PC-3 (cell line): ENCODE measurements around the gene ELK4. TPM values are rescaled to one million over a fixed set of nuclear protein-coding genes. Genes with fewer than 3 reads are reported as not detected.

Source experiments
- ATAC-seq: fragments of 200-7000 bp; cut with Tn5 transposase; 2 replicates; pipeline ENCODE4 v1.9.1; 2020; ENCODE audit warnings: mild to moderate bottlenecking, moderate library complexity
- BruUV-seq: library from RNA; stranded (reverse); fragments of 400-500 nt; replicated peaks from 2 replicates; lab custom pipeline; 2021; lab: Mats Ljungman, UMichigan
- CTCF ChIA-PET: fragments of 300-600 bp; sonication (Branson Sonifier 250); formaldehyde crosslinking; loops from one replicate; lab custom pipeline; 2022; ENCODE audit warnings: antibody characterized with exemption; lab: Charles Lee
- POLR2A ChIA-PET: fragments of 300-600 bp; sonication (Branson Sonifier 250); formaldehyde crosslinking; loops from one replicate; lab custom pipeline; 2022; ENCODE audit warnings: antibody characterized with exemption; ENCODE audit not compliant: unreplicated experiment; lab: Charles Lee
- DNase-seq: peaks from one replicate; pipeline ENCODE4 v3.0.0-alpha.2; 2015
- H2AFZ ChIP-seq: fragments of 300-600 bp; sonication (generic); 2 replicates; pipeline ENCODE4 v1.6.0; 2016; ENCODE audit warnings: antibody characterized with exemption, low read length
- H3F3A ChIP-seq: fragments of 300-600 bp; sonication (generic); one replicate; pipeline ENCODE4 v1.6.0; 2017; ENCODE audit warnings: antibody characterized with exemption, low read length, control low read depth, mild to moderate bottlenecking; ENCODE audit not compliant: unreplicated experiment
- H3K27ac ChIP-seq: fragments of 300-600 bp; sonication (generic); 2 replicates; pipeline ENCODE4 v1.5.1; 2016; ENCODE audit warnings: mild to moderate bottlenecking, low read length
- H3K27me3 ChIP-seq: fragments of 300-600 bp; sonication (generic); 2 replicates; pipeline ENCODE4 v1.6.1; 2016; ENCODE audit warnings: low read length, mixed read lengths
- H3K36me3 ChIP-seq: fragments of 300-600 bp; sonication (generic); 2 replicates; pipeline ENCODE4 v1.6.1; 2016; ENCODE audit warnings: low read depth, mixed run types, low read length, mixed read lengths
- H3K4me1 ChIP-seq: fragments of 300-600 bp; sonication (generic); 2 replicates; pipeline ENCODE4 v1.5.1; 2016; ENCODE audit warnings: low read length; ENCODE audit not compliant: insufficient read depth
- H3K4me2 ChIP-seq: fragments of 300-600 bp; sonication (generic); 2 replicates; pipeline ENCODE4 v1.6.0; 2016; ENCODE audit warnings: low read length
- H3K4me3 ChIP-seq: fragments of 300-600 bp; sonication (generic); 2 replicates; pipeline ENCODE4 v1.5.1; 2016; ENCODE audit warnings: mild to moderate bottlenecking, low read length, mixed read lengths
- H3K79me2 ChIP-seq: fragments of 300-600 bp; sonication (generic); 2 replicates; pipeline ENCODE4 v1.6.1; 2017; ENCODE audit warnings: low read length, mixed read lengths
- H3K9ac ChIP-seq: fragments of 300-600 bp; sonication (generic); 2 replicates; pipeline ENCODE4 v1.6.0; 2016; ENCODE audit warnings: mild to moderate bottlenecking, low read length
- H3K9me2 ChIP-seq: fragments of 300-600 bp; sonication (generic); replicated peaks from 2 replicates; pipeline ENCODE4 v1.6.1; 2016; ENCODE audit warnings: mixed run types, low read length, mixed read lengths
- H3K9me3 ChIP-seq: fragments of 300-600 bp; sonication (generic); 2 replicates; pipeline ENCODE4 v1.6.1; 2016; ENCODE audit warnings: low read length, mixed read lengths
- H4K20me1 ChIP-seq: fragments of 300-600 bp; sonication (generic); 2 replicates; pipeline ENCODE4 v1.6.1; 2016; ENCODE audit warnings: low read length, mixed read lengths
- CTCF ChIP-seq: fragments of 300-600 bp; sonication (generic); conservative IDR thresholded peaks from 2 replicates; pipeline ENCODE4 v1.5.1; 2017; ENCODE audit warnings: antibody characterized with exemption, low read depth, mild to moderate bottlenecking, low read length
- EZH2 ChIP-seq: fragments of 300-600 bp; sonication (generic); IDR thresholded peaks from one replicate; pipeline ENCODE4 v1.6.1; 2017; ENCODE audit warnings: antibody characterized with exemption, mild to moderate bottlenecking, low read length; ENCODE audit not compliant: unreplicated experiment
- EZH2phosphoT487 ChIP-seq: fragments of 300-600 bp; sonication (generic); IDR thresholded peaks from 2 replicates; pipeline ENCODE4 v1.6.1; 2018; ENCODE audit warnings: mild to moderate bottlenecking, antibody characterized with exemption, low read length, borderline replicate concordance
- intact Hi-C: fragments of 100-400 bp; cut with micrococcal nuclease; formaldehyde crosslinking; loops from 2 replicates; pipeline ENCODE4 v1.9.0; 2023
- total RNA-seq: library from RNA; depleted of rRNA; stranded (reverse); fragments of >200 nt; gene quantifications from 2 replicates; pipeline ENCODE4 v1.2.3, GENCODE V29; 2014

The ELK4 gene
- total RNA-seq, 1 experiment from 2014 or later = 16.3 TPM

- Histone ChIP-seq H3K9me3 (no peaks in the 10 kb centered on the region), H4K20me1 (no peaks in the 10 kb centered on the region), H3K4me3 (no peak overlapping the region; the same call in 1 of the 2 replicates), H3K9me2 (no peaks in the 10 kb centered on the region), H3K36me3 (no peaks in the 10 kb centered on the region), H3K79me2 (no peaks in the 10 kb centered on the region), H3K9ac (no peak overlapping the region), H3K4me2 (peak overlapping the region; percentile 50), H3F3A (no peaks in the 10 kb centered on the region), H3K4me1 (peaks cover 5% of the 10 kb centered on the region; the same call in 1 of the 2 replicates), H3K27ac (no peak overlapping the region), H3K27me3 (peaks cover 10% of the 10 kb centered on the region; the same call in 1 of the 2 replicates), H2AFZ (no peak overlapping the region)
- peak; percentile 41 for DNase-seq
- peak; percentile 20; the same call in 1 of the 2 replicates for ATAC-seq
- POLR2A ChIA-PET = no interaction called here
- TF ChIP-seq EZH2 (no peak), CTCF (no peak), EZH2phosphoT487 (no peak)
- intact Hi-C loops = loop anchor here (1.0 kb wide), 1 partner anchor 40 kb away; no protein-coding TSS in a partner anchor
- CTCF ChIA-PET = interaction anchor here (0.6 to 1.4 kb wide), 5 partner anchors 26 to 215 kb away, joined by 4 to 22 read pairs (median 9); no protein-coding TSS in a partner anchor
- BruUV-seq = no TSS peak
Measured at GRCh38 chr1:205569411-205570172, 62.2 kb downstream of the ELK4 start.

GRCh38 chr1:205568469-205569361, 63.1 kb downstream of the ELK4 start:
- ATAC-seq = peak; percentile 72

More at GRCh38 chr1:205568469-205569361, 63.1 kb downstream of the ELK4 start:
- H3F3A ChIP-seq = no peaks in the 10 kb centered on the region
- H3K27ac ChIP-seq = no peak overlapping the region
- POLR2A ChIA-PET = no interaction called here
- H3K4me2 ChIP-seq = peak overlapping the region; percentile 91
- H3K27me3 ChIP-seq = peaks cover 10% of the 10 kb centered on the region; the same call in 1 of the 2 replicates
- CTCF ChIA-PET = interaction anchor here (0.6 to 1.4 kb wide), 5 partner anchors 25 to 214 kb away, joined by 4 to 22 read pairs (median 9); no protein-coding TSS in a partner anchor
- intact Hi-C loops = loop anchor here (1.0 kb wide), 1 partner anchor 39 kb away; no protein-coding TSS in a partner anchor
- H2AFZ ChIP-seq = peak overlapping the region; percentile 79
- no peaks in the 10 kb centered on the region for H4K20me1 ChIP-seq
- H3K79me2 ChIP-seq = no peaks in the 10 kb centered on the region
- no peaks in the 10 kb centered on the region for H3K9me3 ChIP-seq
- no peaks in the 10 kb centered on the region for H3K36me3 ChIP-seq
- peaks cover 11% of the 10 kb centered on the region for H3K4me1 ChIP-seq
- TF ChIP-seq EZH2 = no peak
- peak; percentile 35 for TF ChIP-seq CTCF
- no peak for TF ChIP-seq EZH2phosphoT487
- peak overlapping the region; percentile 67 for H3K4me3 ChIP-seq
- H3K9ac ChIP-seq = no peak overlapping the region
- H3K9me2 ChIP-seq = no peaks in the 10 kb centered on the region
- DNase-seq = peak; percentile 50
- BruUV-seq = no TSS peak
